HUES64 (cell line): Measurements from ENCODE around the gene LNX1.
A peak's percentile ranks its signal among the peaks of the same experiment; 100 is the strongest.
"Not testable (repeated sequence)": the region's sequence is repeated elsewhere in the genome, so short reads cannot be mapped to it uniquely, and the experiment has no call there.

Source experiments
- H3K27ac ChIP-seq: 2 replicates; pipeline ENCODE4 v1.7.0; 2013; ENCODE audit warnings: low read depth, low read length, inconsistent platforms
- H3K27me3 ChIP-seq: 2 replicates; pipeline ENCODE4 v1.6.1; 2013; ENCODE audit warnings: mild to moderate bottlenecking, low read length; ENCODE audit not compliant: insufficient read depth
- H3K36me3 ChIP-seq: 2 replicates; pipeline ENCODE4 v1.6.1; 2013; ENCODE audit warnings: mild to moderate bottlenecking, low read length; ENCODE audit not compliant: insufficient read depth
- H3K4me1 ChIP-seq: 2 replicates; pipeline ENCODE4 v1.6.1; 2013; ENCODE audit warnings: mild to moderate bottlenecking, low read length, moderate library complexity; ENCODE audit not compliant: insufficient read depth
- H3K4me3 ChIP-seq: 2 replicates; pipeline ENCODE4 v1.5.1; 2013; ENCODE audit warnings: mild to moderate bottlenecking, low read length, moderate library complexity
- H3K9ac ChIP-seq: 2 replicates; pipeline ENCODE4 v1.6.1; 2013; ENCODE audit warnings: mild to moderate bottlenecking, low read depth, low read length
- H3K9me3 ChIP-seq: 2 replicates; pipeline ENCODE4 v1.6.1; 2013; ENCODE audit warnings: low read depth, low read length; ENCODE audit not compliant: insufficient read depth
- WGBS: fragments of 150-250, 120-280 bp; methylation state at CpG from one replicate; pipeline ENCODE4 v1.1.7; 2013; ENCODE audit warnings: missing lambda C conversion rate; 5-methylcytosine and 5-hydroxymethylcytosine counted together

The LNX1 gene

GRCh38 chr4:53480909-53481308, 110.4 kb downstream of the LNX1 start:
- Histone ChIP-seq H3K9ac (no peak overlapping the region; the same call in 1 of the 2 replicates), H3K9me3 (no peaks in the 10 kb centered on the region), H3K4me3 (no peak overlapping the region), H3K4me1 (peaks cover 55% of the 10 kb centered on the region), H3K27ac (peak overlapping the region; percentile 50; the same call in 1 of the 2 replicates), H3K27me3 (no peaks in the 10 kb centered on the region), H3K36me3 (no peaks in the 10 kb centered on the region)
- 78% methylated on average over 2 of the region's 2 CpGs for WGBS

- peaks cover 64% of the 10 kb centered on the region for H3K4me1 ChIP-seq
- H3K4me3 ChIP-seq = no peak overlapping the region
- H3K9ac ChIP-seq = no peak overlapping the region
- H3K36me3 ChIP-seq = no peaks in the 10 kb centered on the region
- no peaks in the 10 kb centered on the region for H3K27me3 ChIP-seq
- whole genome bisulfite sequencing = 90% methylated on average over 4 of the region's 5 CpGs
- no peaks in the 10 kb centered on the region for H3K9me3 ChIP-seq
- no peak overlapping the region for H3K27ac ChIP-seq
Observed at GRCh38 chr4:53479736-53480525, 111.4 kb downstream of the LNX1 start.

GRCh38 chr4:53478671-53479456, 112.4 kb downstream of the LNX1 start:
- no peaks in the 10 kb centered on the region for H3K27me3 ChIP-seq
- no peaks in the 10 kb centered on the region for H3K36me3 ChIP-seq
- WGBS = 92% methylated on average over 3 of the region's 4 CpGs
- H3K4me3 ChIP-seq = no peak overlapping the region
- no peak overlapping the region for H3K9ac ChIP-seq
- H3K4me1 ChIP-seq = peaks cover 64% of the 10 kb centered on the region
- no peak overlapping the region for H3K27ac ChIP-seq
- H3K9me3 ChIP-seq = no peaks in the 10 kb centered on the region

GRCh38 chr4:53477636-53478035, 113.7 kb downstream of the LNX1 start:
- no peaks in the 10 kb centered on the region for H3K36me3 ChIP-seq
- H3K4me3 ChIP-seq = no peak overlapping the region; the same call in 1 of the 2 replicates
- no peaks in the 10 kb centered on the region for H3K27me3 ChIP-seq
- H3K9ac ChIP-seq = peak overlapping the region; percentile 43; the same call in 1 of the 2 replicates
- H3K4me1 ChIP-seq = peaks cover 64% of the 10 kb centered on the region
- no peaks in the 10 kb centered on the region for H3K9me3 ChIP-seq
- peak overlapping the region; percentile 84 for H3K27ac ChIP-seq
- WGBS = 76% methylated on average over 1 of the region's 1 CpG

- Histone ChIP-seq H3K9ac (peak overlapping the region; percentile 43), H3K27me3 (no peaks in the 10 kb centered on the region), H3K36me3 (no peaks in the 10 kb centered on the region), H3K27ac (peak overlapping the region; percentile 84), H3K4me1 (peaks cover 64% of the 10 kb centered on the region), H3K4me3 (peak overlapping the region; percentile 19; the same call in 1 of the 2 replicates), H3K9me3 (no peaks in the 10 kb centered on the region)
- WGBS = 39% methylated on average over 5 of the region's 5 CpGs
Observed at GRCh38 chr4:53477038-53477565, 114.2 kb downstream of the LNX1 start.

GRCh38 chr4:53476232-53477037, 114.9 kb downstream of the LNX1 start:
- no peaks in the 10 kb centered on the region for H3K36me3 ChIP-seq
- peak overlapping the region; percentile 43 for H3K9ac ChIP-seq
- peak overlapping the region; percentile 84 for H3K27ac ChIP-seq
- peak overlapping the region; percentile 19; the same call in 1 of the 2 replicates for H3K4me3 ChIP-seq
- no peaks in the 10 kb centered on the region for H3K9me3 ChIP-seq
- H3K4me1 ChIP-seq = peaks cover 62% of the 10 kb centered on the region
- WGBS = 84% methylated on average over 9 of the region's 10 CpGs
- H3K27me3 ChIP-seq = no peaks in the 10 kb centered on the region

- H3K4me1 ChIP-seq, H3K27ac ChIP-seq, H3K9ac ChIP-seq, H3K27me3 ChIP-seq, H3K4me3 ChIP-seq: not testable (repeated sequence)
- Histone ChIP-seq H3K36me3 (peaks cover 20% of the 10 kb centered on the region), H3K9me3 (peaks cover 19% of the 10 kb centered on the region)
- WGBS = 93% methylated on average over 6 of the region's 6 CpGs
Observed at GRCh38 chr4:53466576-53466975, 124.7 kb downstream of the LNX1 start.

- Histone ChIP-seq H3K36me3 (peaks cover 26% of the 10 kb centered on the region), H3K4me3 (no peak overlapping the region), H3K4me1 (no peaks in the 10 kb centered on the region), H3K9me3 (peaks cover 19% of the 10 kb centered on the region), H3K9ac (no peak overlapping the region), H3K27me3 (no peaks in the 10 kb centered on the region), H3K27ac (no peak overlapping the region)
Observed at GRCh38 chr4:53465891-53466290, 125.4 kb downstream of the LNX1 start.

- H3K9me3 ChIP-seq = peaks cover 19% of the 10 kb centered on the region
- H3K9ac ChIP-seq = no peak overlapping the region
- H3K27ac ChIP-seq = no peak overlapping the region
- H3K36me3 ChIP-seq = peaks cover 32% of the 10 kb centered on the region
- WGBS = 98% methylated on average over 1 of the region's 2 CpGs
- no peaks in the 10 kb centered on the region for H3K27me3 ChIP-seq
- no peak overlapping the region for H3K4me3 ChIP-seq
- no peaks in the 10 kb centered on the region for H3K4me1 ChIP-seq
Observed at GRCh38 chr4:53465281-53465680, 126.0 kb downstream of the LNX1 start.

GRCh38 chr4:53463340-53463739, 127.9 kb downstream of the LNX1 start:
- Histone ChIP-seq H3K27ac (no peak overlapping the region), H3K4me1 (peaks cover 4% of the 10 kb centered on the region; the same call in 1 of the 2 replicates), H3K4me3 (no peak overlapping the region), H3K9ac (no peak overlapping the region), H3K9me3 (peaks cover 19% of the 10 kb centered on the region), H3K36me3 (peaks cover 52% of the 10 kb centered on the region), H3K27me3 (no peaks in the 10 kb centered on the region)
- 98% methylated on average over 5 of the region's 5 CpGs for WGBS
